HG02678 (cell line): ENCODE measurements around the gene LRPAP1.
"Not testable (repeated sequence)": the region's sequence is repeated elsewhere in the genome, so short reads cannot be mapped to it uniquely, and the experiment has no call there.

Experiments used
- ATAC-seq: cut with Tn5 transposase; IDR thresholded peaks from one replicate; pipeline ENCODE4 v1.9.1; 2021; ENCODE audit warnings: mild to moderate bottlenecking, moderate library complexity; ENCODE audit not compliant: unreplicated experiment

Gene LRPAP1

GRCh38 chr4:3464349-3464905, 67.8 kb downstream of the LRPAP1 start:
- ATAC-seq = no peak

- ATAC-seq = no peak
These were observed 68.5 kb downstream of the LRPAP1 start for GRCh38 chr4:3463556-3464348.

GRCh38 chr4:3462790-3463415, 69.3 kb downstream of the LRPAP1 start, which contains the start of gene DOK7:
TSS of gene DOK7 (plus strand) at chr4:3463306. CDS start at chr4:3463376, 70 bp downstream.
- no peak for ATAC-seq

GRCh38 chr4:3462321-3462789, 69.9 kb downstream of the LRPAP1 start:
- no peak for ATAC-seq

DNA sequence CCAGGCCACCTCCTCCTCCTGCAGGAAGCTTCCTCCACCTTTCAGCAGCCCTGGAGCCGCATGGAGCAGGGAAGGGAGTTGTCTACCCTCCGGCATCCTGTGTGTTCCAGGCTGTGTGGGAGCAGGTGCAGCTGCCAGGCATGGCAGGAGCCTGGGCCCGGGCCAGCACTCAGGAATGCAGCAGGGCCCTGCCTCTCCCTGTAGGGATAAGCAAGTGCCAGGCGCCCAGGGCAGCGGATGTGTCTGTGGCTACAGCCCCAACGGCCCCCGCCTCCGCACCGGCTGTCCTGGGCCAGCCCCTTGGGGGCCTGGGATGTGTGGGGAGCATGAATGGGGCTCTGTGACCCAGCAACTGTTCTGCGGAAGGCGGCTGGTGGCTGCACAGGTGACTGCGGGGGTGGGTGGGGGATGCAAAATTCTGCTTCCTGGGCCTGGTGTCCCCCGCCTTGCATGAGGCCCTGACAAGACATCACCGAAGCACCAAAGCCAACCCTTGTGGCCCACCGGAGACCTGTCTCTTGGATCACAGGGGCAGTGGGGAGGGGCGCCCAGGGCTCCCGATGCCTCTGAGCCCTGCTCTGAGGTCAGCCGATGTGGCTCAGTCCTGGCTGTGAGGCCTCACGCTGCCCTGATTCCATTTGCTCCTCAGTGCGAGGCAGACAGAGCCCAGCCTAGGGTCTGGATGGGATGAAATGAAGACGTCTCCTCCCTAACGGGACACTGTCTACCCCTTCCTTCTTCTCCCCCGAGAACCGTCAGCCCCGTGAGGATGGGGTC, 70.5 kb downstream of the LRPAP1 start:
- ATAC-seq = no peak

DNA sequence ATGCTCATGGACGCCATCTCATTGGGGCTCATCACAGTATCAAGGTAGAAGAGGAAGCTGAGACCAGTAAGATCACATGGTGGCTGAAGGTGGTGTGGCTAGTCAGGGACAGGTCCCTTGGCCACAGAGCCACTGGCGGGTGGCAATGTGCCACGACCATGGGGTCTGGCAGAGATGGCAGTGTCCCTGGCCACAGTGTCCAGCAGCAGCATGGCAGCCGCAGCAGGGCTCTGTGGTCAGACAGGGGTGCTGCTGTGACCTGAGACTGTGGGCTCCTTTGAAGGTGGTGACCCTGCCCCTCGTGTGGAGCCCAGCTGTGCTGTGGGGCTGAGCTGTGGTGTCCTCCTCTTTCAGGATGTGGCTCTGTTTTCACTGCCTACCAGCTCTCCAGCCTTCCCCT, 71.3 kb downstream of the LRPAP1 start:
- no peak for ATAC-seq

DNA sequence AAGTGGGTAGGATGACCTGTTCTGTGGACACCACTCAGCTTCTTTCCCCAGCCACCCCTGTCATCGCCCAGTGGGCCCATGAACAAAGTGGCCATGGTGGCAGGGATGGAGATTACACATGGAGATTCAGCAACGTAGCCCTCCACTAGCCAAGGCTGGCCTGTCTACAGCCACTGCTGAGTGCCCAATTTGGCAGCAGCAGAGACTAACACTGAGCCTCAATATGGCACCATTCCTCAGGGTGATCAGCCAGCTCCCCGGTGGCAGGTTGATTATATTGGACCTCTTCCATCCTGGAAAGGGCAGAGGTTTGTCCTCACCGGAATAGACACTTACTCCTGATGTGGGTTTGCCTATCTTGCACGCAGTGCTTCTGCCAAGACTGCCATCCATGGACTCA, 73.1 kb downstream of the LRPAP1 start:
- not testable (repeated sequence) for ATAC-seq

DNA sequence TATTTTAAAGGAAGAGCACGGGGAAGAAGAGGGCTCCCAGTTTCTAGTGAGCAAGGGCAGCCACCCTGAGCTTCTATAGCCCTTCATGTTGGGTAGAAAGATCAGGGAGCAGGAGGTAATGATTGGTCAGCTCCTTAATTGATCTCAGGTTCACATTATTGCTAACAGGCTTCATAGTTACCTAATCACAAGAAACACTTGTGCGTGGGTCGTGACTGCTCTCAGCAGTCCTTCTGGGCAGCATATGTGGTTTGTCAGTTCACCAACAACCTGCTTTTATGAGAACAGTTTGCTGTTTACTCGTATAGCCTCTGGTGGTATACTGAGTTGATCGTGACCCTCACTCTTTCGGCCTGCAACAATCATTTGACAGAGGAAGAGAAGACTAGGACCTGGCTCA, 73.9 kb downstream of the LRPAP1 start:
- no peak for ATAC-seq

DNA sequence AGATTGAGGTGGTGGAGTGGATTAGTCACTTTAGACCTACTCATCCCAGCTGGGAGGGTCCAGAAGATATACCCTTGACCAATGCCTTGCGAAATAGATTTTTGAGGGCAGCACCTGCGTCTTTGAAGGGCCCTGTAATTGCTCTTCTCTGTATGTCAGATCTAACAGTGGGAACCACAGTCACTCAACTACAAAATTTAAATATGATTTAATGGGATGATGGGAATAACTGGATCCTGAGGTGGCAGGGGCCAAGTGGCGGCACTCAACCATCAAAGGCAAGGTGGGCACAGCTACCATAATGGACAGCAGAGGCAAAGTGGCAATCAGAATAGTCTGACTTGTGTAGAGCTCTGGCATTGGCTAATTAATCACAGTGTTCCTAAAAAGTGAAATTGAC, 76.6 kb downstream of the LRPAP1 start:
- ATAC-seq = not testable (repeated sequence)
